Body of pancreas (tissue), 4 donors: ENCODE measurements around the gene ACAD8. TPM values are rescaled to one million over a fixed set of nuclear protein-coding genes. Genes with fewer than 3 reads are reported as not detected.
A peak's percentile ranks its signal among the peaks of the same experiment; 100 is the strongest.
"Not testable (repeated sequence)": the region's sequence is repeated elsewhere in the genome, so short reads cannot be mapped to it uniquely, and the experiment has no call there.

Experiments used
- ATAC-seq: fragments of 150-250 bp; one replicate; pipeline ENCODE4 v1.9.1; 2016
- DNase-seq, 4 donors: peaks; one replicate each; pipeline ENCODE4 v3.0.0-alpha.2; 2019
- H3K27ac ChIP-seq, 4 donors: fragments of 200-600 bp; sonication (generic); 1 replicate in 3 of 4; 2 replicates in 1 of 4; pipeline versions ENCODE4 v1.5.1 to v1.6.1; 2016 to 2019; ENCODE audit warnings: mild to moderate bottlenecking in 1 of 4, mixed read lengths in 1 of 4, moderate library complexity in 1 of 4
- H3K27me3 ChIP-seq, 2 donors: fragments of 200-600 bp; sonication (generic); one replicate each; pipeline ENCODE4 v1.6.0; 2016; ENCODE audit warnings: mild to moderate bottlenecking in 1 of 2
- H3K36me3 ChIP-seq, 2 donors: fragments of 200-600 bp; sonication (generic); replicated peaks in 1 of 2; 2 replicates each; pipeline ENCODE4 v1.5.1; 2016; ENCODE audit warnings: low read depth in 2 of 2; ENCODE audit not compliant: insufficient read depth in 1 of 2
- H3K4me1 ChIP-seq: fragments of 200-600 bp; sonication (generic); one replicate; pipeline ENCODE4 v1.6.0; 2016
- H3K4me3 ChIP-seq, 2 donors: fragments of 200-600 bp; sonication (generic); 1 replicate in 1 of 2; 2 replicates in 1 of 2; pipeline ENCODE4 v1.5.1; 2016 to 2019
- H3K9me3 ChIP-seq, 3 donors: fragments of 200-600 bp; sonication (generic); 1 replicate in 2 of 3; 2 replicates in 1 of 3; pipeline ENCODE4 v1.5.1; 2016
- CTCF ChIP-seq, 7 experiments: fragments of 450-650 bp in 4 of 7; fragments of 200-600 bp in 3 of 7; sonication (generic) in 3 of 7; IDR thresholded peaks; one replicate each; pipeline ENCODE4 v1.5.1; 2016 to 2019; ENCODE audit warnings: antibody characterized with exemption in 7 of 7
- POLR2A ChIP-seq, 3 donors: fragments of 450-650 bp; IDR thresholded peaks; one replicate each; pipeline ENCODE4 v1.6.1; 2016; ENCODE audit warnings: antibody characterized with exemption in 3 of 3, mild to moderate bottlenecking in 2 of 3
- WGBS, 2 donors: methylation state at CpG; one replicate each; pipeline ENCODE4 v1.1.5; 2017; 5-methylcytosine and 5-hydroxymethylcytosine counted together
- intact Hi-C: fragments of 100-400 bp; cut with DNase I; formaldehyde crosslinking; loops from one replicate; pipeline ENCODE4 v1.15.1; 2023
- total RNA-seq, 2 donors: library from RNA; depleted of rRNA; stranded (reverse); fragments of >200 nt; gene quantifications; one replicate each; pipeline ENCODE4 v1.1.0, GENCODE V29; 2016

ACAD8 gene
- total RNA-seq, 2 donors from 2014 or later, result 30.9 to 39.2 TPM

DNA sequence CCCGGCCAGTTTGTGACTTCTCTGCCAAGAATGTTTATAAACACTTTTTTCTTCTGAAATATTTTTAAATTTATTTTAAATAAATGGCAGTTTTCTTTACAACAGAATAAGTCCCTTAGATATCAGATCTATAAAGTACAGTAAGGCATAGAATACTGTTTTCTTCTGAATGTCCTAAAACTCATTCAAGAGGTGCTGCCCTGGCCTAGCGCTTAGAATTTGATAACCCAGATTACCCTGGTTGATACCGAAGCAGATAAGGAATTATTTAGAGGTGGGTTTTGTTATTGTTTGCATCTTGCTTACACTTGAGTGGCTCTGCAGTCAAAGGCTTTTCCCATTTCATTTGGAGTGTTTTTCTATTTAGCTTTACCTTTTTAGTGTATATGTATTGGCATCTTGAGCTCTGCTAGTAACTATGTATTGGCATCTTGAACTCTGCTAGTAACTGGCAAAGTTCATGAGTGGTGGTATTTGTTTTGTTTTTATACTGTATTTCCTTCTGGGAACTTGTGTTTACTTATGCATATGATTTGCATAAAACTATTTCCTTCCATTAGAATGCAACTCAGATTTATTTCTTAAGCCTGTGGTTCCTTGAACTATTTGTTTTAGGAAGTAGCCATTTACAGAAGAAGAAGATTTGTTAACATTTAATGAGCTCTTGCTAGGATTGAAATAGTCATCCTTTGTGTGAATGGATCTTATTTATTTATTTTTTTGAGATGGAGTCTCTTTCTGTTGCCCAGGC lies 1.2 kb downstream of the ACAD8 start:
- Histone ChIP-seq H3K36me3 (peaks cover 0 to 7% of the 10 kb centered on the region in 2 donors), H3K27ac (no peak overlapping the region), H3K9me3 (no peaks in the 10 kb centered on the region), H3K4me1 (peaks cover 24% of the 10 kb centered on the region), H3K27me3 (no peaks in the 10 kb centered on the region), H3K4me3 (peak overlapping the region in 1 of 2 donors; percentile 86)
- no peak for DNase-seq
- intact Hi-C loops, result no loop called here
- ATAC-seq, result no peak
- TF ChIP-seq POLR2A (IDR thresholded peaks at IDR 0.05), result no peak
- TF ChIP-seq CTCF (IDR thresholded peaks at IDR 0.05), result no peak
- WGBS, 2 donors, result 19 to 24% methylated on average over 3 of the region's 3 CpGs

- H3K27me3 ChIP-seq, H3K36me3 ChIP-seq, DNase-seq, H3K4me3 ChIP-seq, H3K9me3 ChIP-seq, intact Hi-C loops, ATAC-seq, H3K27ac ChIP-seq: not testable (repeated sequence)
- peaks cover 24% of the 10 kb centered on the region for H3K4me1 ChIP-seq
- WGBS, 2 donors, result 90 to 95% methylated on average over 5 of the region's 5 CpGs
Measured at GRCh38 chr11:134255184-134255561, 1.8 kb downstream of the ACAD8 start.

DNA sequence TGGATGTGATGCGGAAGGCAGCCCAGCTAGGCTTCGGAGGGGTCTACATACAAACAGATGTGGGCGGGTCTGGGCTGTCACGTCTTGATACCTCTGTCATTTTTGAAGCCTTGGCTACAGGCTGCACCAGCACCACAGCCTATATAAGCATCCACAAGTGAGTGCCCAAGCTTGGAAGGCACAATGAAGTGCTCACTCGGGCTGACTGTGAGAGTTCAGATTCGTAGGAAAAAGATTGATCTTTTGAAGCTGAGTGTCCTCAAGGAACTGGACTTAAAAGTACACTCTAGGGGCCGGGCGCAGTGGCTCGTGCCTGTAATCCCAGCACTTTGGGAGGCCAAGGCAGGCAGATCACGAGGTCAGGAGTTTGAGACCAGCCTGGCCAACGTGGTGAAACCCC lies 3.7 kb downstream of the ACAD8 start:
- intact Hi-C loops, result no loop called here
- Histone ChIP-seq H3K9me3 (no peaks in the 10 kb centered on the region), H3K27me3 (no peaks in the 10 kb centered on the region), H3K36me3 (peaks cover 0 to 8% of the 10 kb centered on the region in 2 donors), H3K27ac (no peak overlapping the region), H3K4me1 (peaks cover 19% of the 10 kb centered on the region), H3K4me3 (no peak overlapping the region)
- ATAC-seq (no peak), DNase-seq (no peak)
- WGBS, 2 donors, result 90 to 96% methylated on average over 11 of the region's 11 CpGs
- TF ChIP-seq POLR2A (IDR thresholded peaks at IDR 0.05) (no peak), CTCF (IDR thresholded peaks at IDR 0.05) (no peak)

DNA sequence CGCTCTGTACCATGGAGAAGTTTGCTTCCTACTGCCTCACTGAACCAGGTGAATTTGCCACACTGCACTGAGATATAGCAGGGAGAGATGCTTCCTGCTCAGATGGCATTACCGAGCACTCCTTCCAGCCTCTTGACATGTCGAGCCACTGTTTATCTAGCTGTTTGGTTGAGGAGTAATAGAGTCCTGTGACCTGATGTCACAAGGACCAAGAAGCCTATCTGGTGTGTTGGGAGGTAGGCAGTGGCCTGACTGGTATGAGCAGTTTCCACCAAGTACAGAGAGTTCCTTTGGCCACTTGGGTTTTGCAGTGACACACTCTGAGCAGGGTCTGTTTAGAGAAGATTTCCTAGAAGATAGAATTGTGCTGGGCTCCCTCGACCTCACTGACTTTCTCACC lies 5.2 kb downstream of the ACAD8 start:
- ATAC-seq (no peak), DNase-seq (no peak)
- H3K9me3 ChIP-seq, result no peaks in the 10 kb centered on the region
- TF ChIP-seq CTCF (IDR thresholded peaks at IDR 0.05), result no peak
- intact Hi-C loops, result no loop called here
- 75 to 85% methylated on average over 4 of the region's 4 CpGs for WGBS, 2 donors
- no peaks in the 10 kb centered on the region for H3K27me3 ChIP-seq
- peaks cover 0 to 12% of the 10 kb centered on the region in 2 donors for H3K36me3 ChIP-seq
- H3K27ac ChIP-seq, result no peak overlapping the region
- H3K4me1 ChIP-seq, result peaks cover 14% of the 10 kb centered on the region
- no peak overlapping the region for H3K4me3 ChIP-seq

DNA sequence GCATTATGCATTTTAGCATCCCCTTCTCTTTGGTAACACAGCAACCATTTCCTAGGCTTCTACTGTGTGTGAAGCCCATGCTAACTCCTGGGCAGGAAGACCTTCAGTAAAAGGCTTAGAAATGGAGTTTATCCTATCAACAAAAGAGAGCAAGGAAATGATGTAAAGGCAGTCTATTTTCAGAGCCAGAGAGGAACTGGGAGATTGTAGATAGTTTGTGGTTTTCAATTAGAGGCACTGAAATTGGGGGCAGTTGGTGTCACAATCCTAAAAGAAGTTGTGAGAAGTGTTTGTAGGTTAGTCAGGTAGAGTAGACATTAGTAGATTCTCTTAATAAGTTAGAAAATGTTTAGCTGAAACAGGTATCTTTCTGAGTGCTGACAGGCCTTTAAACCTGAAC lies 7.1 kb downstream of the ACAD8 start:
- DNase-seq (no peak), ATAC-seq (no peak)
- Histone ChIP-seq H3K36me3 (peaks cover 0 to 13% of the 10 kb centered on the region in 2 donors), H3K27me3 (no peaks in the 10 kb centered on the region), H3K4me3 (no peak overlapping the region), H3K4me1 (peaks cover 2% of the 10 kb centered on the region), H3K27ac (no peak overlapping the region), H3K9me3 (no peaks in the 10 kb centered on the region)
- no peak for TF ChIP-seq POLR2A (IDR thresholded peaks at IDR 0.05)
- TF ChIP-seq CTCF (IDR thresholded peaks at IDR 0.05), result no peak
- intact Hi-C loops, result no loop called here
